WTC11 (cell line): Measurements from ENCODE around the gene PRELID2.

Experiments used
- ELF4 ChIP-seq: sonication (generic); formaldehyde crosslinking; IDR thresholded peaks from 2 replicates; pipeline ENCODE4 v1.8.1; 2022; ENCODE audit warnings: low read depth, mild to moderate bottlenecking, moderate library complexity, missing genetic modification reagents
- JUN ChIP-seq: sonication (generic); formaldehyde crosslinking; IDR thresholded peaks from 2 replicates; pipeline ENCODE4 v1.8.0; 2023; ENCODE audit warnings: mild to moderate bottlenecking, missing genetic modification reagents
- KAT7 ChIP-seq: sonication (generic); formaldehyde crosslinking; IDR thresholded peaks from 2 replicates; pipeline ENCODE4 v1.8.1; 2023; ENCODE audit warnings: missing genetic modification reagents, mild to moderate bottlenecking, borderline replicate concordance
- TEAD4 ChIP-seq: sonication (generic); formaldehyde crosslinking; IDR thresholded peaks from 2 replicates; pipeline ENCODE4 v1.8.0; 2022; ENCODE audit warnings: mild to moderate bottlenecking, missing genetic modification reagents
- TF ChIP-seq, protein P1 (sequence below): sonication (generic); formaldehyde crosslinking; IDR thresholded peaks from 2 replicates; pipeline ENCODE4 v1.8.0; 2022; ENCODE audit warnings: mild to moderate bottlenecking, missing genetic modification reagents
- TF ChIP-seq, protein P2 (sequence below): fragments of 200-600 bp; IDR thresholded peaks from 2 replicates; pipeline ENCODE4 v1.8.0; 2022; ENCODE audit warnings: antibody characterized with exemption
- TF ChIP-seq, protein P3 (sequence below): sonication (generic); formaldehyde crosslinking; IDR thresholded peaks from 2 replicates; pipeline ENCODE4 v1.8.1; 2022; ENCODE audit warnings: mild to moderate bottlenecking, missing genetic modification reagents, moderate library complexity, borderline replicate concordance

DNA sequence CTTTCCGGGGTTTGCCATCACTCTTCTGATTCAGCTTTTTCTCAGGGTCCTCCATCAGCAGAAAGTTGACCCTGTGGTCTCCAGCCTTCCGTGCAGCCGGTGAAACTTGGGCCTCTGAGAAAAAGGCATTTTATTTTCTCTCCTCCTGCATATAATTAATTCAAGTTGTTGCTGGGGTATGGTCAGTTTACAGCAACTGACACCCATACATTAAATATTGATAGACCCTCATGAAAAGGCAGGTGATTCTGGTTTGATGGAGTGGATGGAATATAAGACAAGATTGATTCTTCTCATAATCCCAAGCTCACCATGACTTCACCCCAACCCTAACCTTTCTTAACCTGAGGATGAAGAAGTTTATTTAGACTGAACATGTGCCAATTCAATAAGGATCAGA is 37.8 kb upstream of the PRELID2 start, which contains the start of gene GRXCR2:
- TF ChIP-seq, protein P1, sequence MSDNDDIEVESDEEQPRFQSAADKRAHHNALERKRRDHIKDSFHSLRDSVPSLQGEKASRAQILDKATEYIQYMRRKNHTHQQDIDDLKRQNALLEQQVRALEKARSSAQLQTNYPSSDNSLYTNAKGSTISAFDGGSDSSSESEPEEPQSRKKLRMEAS (CRISPR knock-in tag), result no peak
- TF ChIP-seq TEAD4 (CRISPR knock-in tag) (no peak), JUN (no peak), KAT7 (no peak), ELF4 (no peak)
- TF ChIP-seq, protein P2, sequence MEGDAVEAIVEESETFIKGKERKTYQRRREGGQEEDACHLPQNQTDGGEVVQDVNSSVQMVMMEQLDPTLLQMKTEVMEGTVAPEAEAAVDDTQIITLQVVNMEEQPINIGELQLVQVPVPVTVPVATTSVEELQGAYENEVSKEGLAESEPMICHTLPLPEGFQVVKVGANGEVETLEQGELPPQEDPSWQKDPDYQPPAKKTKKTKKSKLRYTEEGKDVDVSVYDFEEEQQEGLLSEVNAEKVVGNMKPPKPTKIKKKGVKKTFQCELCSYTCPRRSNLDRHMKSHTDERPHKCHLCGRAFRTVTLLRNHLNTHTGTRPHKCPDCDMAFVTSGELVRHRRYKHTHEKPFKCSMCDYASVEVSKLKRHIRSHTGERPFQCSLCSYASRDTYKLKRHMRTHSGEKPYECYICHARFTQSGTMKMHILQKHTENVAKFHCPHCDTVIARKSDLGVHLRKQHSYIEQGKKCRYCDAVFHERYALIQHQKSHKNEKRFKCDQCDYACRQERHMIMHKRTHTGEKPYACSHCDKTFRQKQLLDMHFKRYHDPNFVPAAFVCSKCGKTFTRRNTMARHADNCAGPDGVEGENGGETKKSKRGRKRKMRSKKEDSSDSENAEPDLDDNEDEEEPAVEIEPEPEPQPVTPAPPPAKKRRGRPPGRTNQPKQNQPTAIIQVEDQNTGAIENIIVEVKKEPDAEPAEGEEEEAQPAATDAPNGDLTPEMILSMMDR, result no peak
- TF ChIP-seq, protein P3, sequence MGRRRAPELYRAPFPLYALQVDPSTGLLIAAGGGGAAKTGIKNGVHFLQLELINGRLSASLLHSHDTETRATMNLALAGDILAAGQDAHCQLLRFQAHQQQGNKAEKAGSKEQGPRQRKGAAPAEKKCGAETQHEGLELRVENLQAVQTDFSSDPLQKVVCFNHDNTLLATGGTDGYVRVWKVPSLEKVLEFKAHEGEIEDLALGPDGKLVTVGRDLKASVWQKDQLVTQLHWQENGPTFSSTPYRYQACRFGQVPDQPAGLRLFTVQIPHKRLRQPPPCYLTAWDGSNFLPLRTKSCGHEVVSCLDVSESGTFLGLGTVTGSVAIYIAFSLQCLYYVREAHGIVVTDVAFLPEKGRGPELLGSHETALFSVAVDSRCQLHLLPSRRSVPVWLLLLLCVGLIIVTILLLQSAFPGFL (CRISPR knock-in tag), result no peak
